IPS-18a (cell line): Measurements from ENCODE around the gene SNAP47.

Experiments
- H3K27ac ChIP-seq: one replicate; pipeline ENCODE4 v1.5.1; 2013; ENCODE audit warnings: low read length
- H3K27me3 ChIP-seq: one replicate; pipeline ENCODE4 v1.6.1; 2013; ENCODE audit warnings: mild to moderate bottlenecking, low read length; ENCODE audit not compliant: control insufficient read depth, insufficient read depth
- H3K36me3 ChIP-seq: one replicate; pipeline ENCODE4 v1.6.1; 2013; ENCODE audit warnings: low read depth, low read length; ENCODE audit not compliant: control insufficient read depth
- H3K4me1 ChIP-seq: one replicate; pipeline ENCODE4 v1.6.1; 2013; ENCODE audit warnings: low read depth, low read length; ENCODE audit not compliant: control insufficient read depth
- H3K4me3 ChIP-seq: one replicate; pipeline ENCODE4 v1.5.1; 2013; ENCODE audit warnings: low read length
- H3K9ac ChIP-seq: one replicate; pipeline ENCODE4 v1.6.1; 2013; ENCODE audit warnings: mild to moderate bottlenecking, low read length, moderate library complexity
- H3K9me3 ChIP-seq: one replicate; pipeline ENCODE4 v1.6.1; 2013; ENCODE audit warnings: low read depth, low read length; ENCODE audit not compliant: control insufficient read depth

The SNAP47 gene

GRCh38 chr1:227726924-227727599 is 8.2 kb upstream of the SNAP47 start:
- Histone ChIP-seq H3K36me3 (peaks cover 7% of the 10 kb centered on the region), H3K9ac (no peak overlapping the region), H3K27ac (no peak overlapping the region), H3K4me1 (peaks cover 6% of the 10 kb centered on the region), H3K27me3 (no peaks in the 10 kb centered on the region), H3K4me3 (no peak overlapping the region), H3K9me3 (no peaks in the 10 kb centered on the region)

- H3K27me3 ChIP-seq, result no peaks in the 10 kb centered on the region
- H3K27ac ChIP-seq, result no peak overlapping the region
- H3K9me3 ChIP-seq, result no peaks in the 10 kb centered on the region
- H3K4me3 ChIP-seq, result peak overlapping the region; percentile 68
- H3K9ac ChIP-seq, result peak overlapping the region; percentile 55
- H3K4me1 ChIP-seq, result peaks cover 6% of the 10 kb centered on the region
- H3K36me3 ChIP-seq, result peaks cover 16% of the 10 kb centered on the region
These were observed 7.0 kb upstream of the SNAP47 start for GRCh38 chr1:227728059-227728891.

- no peaks in the 10 kb centered on the region for H3K9me3 ChIP-seq
- H3K9ac ChIP-seq, result peak overlapping the region; percentile 55
- H3K27me3 ChIP-seq, result no peaks in the 10 kb centered on the region
- H3K36me3 ChIP-seq, result peaks cover 16% of the 10 kb centered on the region
- H3K4me3 ChIP-seq, result peak overlapping the region; percentile 68
- H3K4me1 ChIP-seq, result peaks cover 6% of the 10 kb centered on the region
- H3K27ac ChIP-seq, result no peak overlapping the region
These were observed 6.4 kb upstream of the SNAP47 start for GRCh38 chr1:227728892-227729143.

- Histone ChIP-seq H3K27ac (no peak overlapping the region), H3K9me3 (no peaks in the 10 kb centered on the region), H3K9ac (peak overlapping the region; percentile 55)
These were observed 5.9 kb upstream of the SNAP47 start for GRCh38 chr1:227729144-227729880.

GRCh38 chr1:227729881-227730629 is 5.2 kb upstream of the SNAP47 start:
- Histone ChIP-seq H3K36me3 (peaks cover 16% of the 10 kb centered on the region), H3K27me3 (no peaks in the 10 kb centered on the region), H3K9ac (no peak overlapping the region), H3K4me1 (peaks cover 6% of the 10 kb centered on the region), H3K9me3 (no peaks in the 10 kb centered on the region), H3K27ac (no peak overlapping the region), H3K4me3 (peak overlapping the region; percentile 11)

More at GRCh38 chr1:227729144-227729880, 5.9 kb upstream of the SNAP47 start:
- Histone ChIP-seq H3K4me1 (peaks cover 6% of the 10 kb centered on the region), H3K36me3 (peaks cover 16% of the 10 kb centered on the region), H3K4me3 (peak overlapping the region; percentile 68), H3K27me3 (no peaks in the 10 kb centered on the region)

- Histone ChIP-seq H3K27me3 (no peaks in the 10 kb centered on the region), H3K27ac (no peak overlapping the region), H3K36me3 (peaks cover 16% of the 10 kb centered on the region), H3K4me3 (no peak overlapping the region), H3K9me3 (no peaks in the 10 kb centered on the region), H3K9ac (no peak overlapping the region), H3K4me1 (peaks cover 6% of the 10 kb centered on the region)
These were observed 4.5 kb upstream of the SNAP47 start for GRCh38 chr1:227730630-227731151.

- Histone ChIP-seq H3K9ac (no peak overlapping the region), H3K4me3 (no peak overlapping the region), H3K27ac (no peak overlapping the region), H3K4me1 (peaks cover 6% of the 10 kb centered on the region), H3K9me3 (no peaks in the 10 kb centered on the region), H3K27me3 (no peaks in the 10 kb centered on the region), H3K36me3 (peaks cover 16% of the 10 kb centered on the region)
These were observed 4.0 kb upstream of the SNAP47 start for GRCh38 chr1:227731241-227731677.

GRCh38 chr1:227731696-227732585 is 3.3 kb upstream of the SNAP47 start:
- H3K27ac ChIP-seq, result no peak overlapping the region
- no peaks in the 10 kb centered on the region for H3K9me3 ChIP-seq
- H3K27me3 ChIP-seq, result no peaks in the 10 kb centered on the region
- H3K36me3 ChIP-seq, result peaks cover 16% of the 10 kb centered on the region
- no peak overlapping the region for H3K9ac ChIP-seq
- peaks cover 6% of the 10 kb centered on the region for H3K4me1 ChIP-seq
- no peak overlapping the region for H3K4me3 ChIP-seq

GRCh38 chr1:227732586-227733308 is 2.5 kb upstream of the SNAP47 start:
- peaks cover 16% of the 10 kb centered on the region for H3K36me3 ChIP-seq
- H3K9me3 ChIP-seq, result no peaks in the 10 kb centered on the region
- H3K4me3 ChIP-seq, result no peak overlapping the region
- H3K27ac ChIP-seq, result no peak overlapping the region
- H3K27me3 ChIP-seq, result no peaks in the 10 kb centered on the region
- no peak overlapping the region for H3K9ac ChIP-seq
- peaks cover 6% of the 10 kb centered on the region for H3K4me1 ChIP-seq

GRCh38 chr1:227733309-227733705 is 1.9 kb upstream of the SNAP47 start:
- Histone ChIP-seq H3K36me3 (peaks cover 16% of the 10 kb centered on the region), H3K9ac (no peak overlapping the region), H3K9me3 (no peaks in the 10 kb centered on the region), H3K27me3 (no peaks in the 10 kb centered on the region), H3K27ac (no peak overlapping the region), H3K4me1 (peaks cover 6% of the 10 kb centered on the region), H3K4me3 (no peak overlapping the region)
